ENCODE results near the gene CACFD1. TPM values are rescaled to one million over a fixed set of nuclear protein-coding genes. Genes with fewer than 3 reads are reported as not detected.
A peak's percentile ranks its signal among the peaks of the same experiment; 100 is the strongest.

Gene CACFD1
- total RNA-seq, 2 experiments from 2014 or later, result 0.35 to 0.45 TPM

DNA sequence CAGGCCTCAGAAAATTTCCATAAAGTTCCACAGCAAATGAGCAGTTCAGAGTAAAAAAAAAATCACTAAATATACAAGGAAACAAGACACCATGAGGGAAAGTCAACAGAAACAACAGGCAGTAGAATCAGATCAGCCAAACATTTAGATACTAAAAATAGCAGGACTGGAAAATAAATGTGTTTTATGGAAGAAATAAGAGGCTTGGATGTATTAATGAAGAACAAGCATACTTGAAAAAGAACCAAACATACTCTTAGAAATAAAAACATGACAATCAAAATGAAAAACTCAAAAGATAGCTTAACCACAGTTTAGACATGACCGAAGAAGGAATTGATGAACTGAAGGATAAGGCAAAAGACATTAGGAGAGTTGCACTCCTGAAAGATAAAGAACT lies 42.3 kb downstream of the CACFD1 start:
- H3K4me3 Mint-ChIP-seq, result no peak overlapping the region
- peaks cover 17% of the 10 kb centered on the region for H3K9me3 Mint-ChIP-seq
- H3K4me1 Mint-ChIP-seq (ENCODE audit: low read depth), result no peaks in the 10 kb centered on the region
- peaks cover 4% of the 10 kb centered on the region for H3K36me3 Mint-ChIP-seq (ENCODE audit: low read depth)
- no peak overlapping the region for H3K27ac Mint-ChIP-seq
- no peaks in the 10 kb centered on the region for H3K27me3 Mint-ChIP-seq (ENCODE audit: low read depth)
- no peak for DNase-seq
- CTCF ChIA-PET, result no interaction called here
- intact Hi-C loops (cut with micrococcal nuclease), result no loop called here

GRCh38 chr9:133505186-133505830 lies 45.5 kb downstream of the CACFD1 start:
- no peak overlapping the region for H3K4me3 Mint-ChIP-seq
- no peaks in the 10 kb centered on the region for H3K27me3 Mint-ChIP-seq (ENCODE audit: low read depth)
- peaks cover 12% of the 10 kb centered on the region for H3K4me1 Mint-ChIP-seq (ENCODE audit: low read depth)
- intact Hi-C loops (cut with micrococcal nuclease), result no loop called here
- CTCF ChIA-PET, result no interaction called here
- no peak overlapping the region for H3K27ac Mint-ChIP-seq
- H3K36me3 Mint-ChIP-seq (ENCODE audit: low read depth), result peaks cover 4% of the 10 kb centered on the region
- no peak for DNase-seq
- peaks cover 17% of the 10 kb centered on the region for H3K9me3 Mint-ChIP-seq

GRCh38 chr9:133505901-133506652 lies 46.3 kb downstream of the CACFD1 start:
- H3K9me3 Mint-ChIP-seq, result peaks cover 15% of the 10 kb centered on the region
- peaks cover 12% of the 10 kb centered on the region for H3K4me1 Mint-ChIP-seq (ENCODE audit: low read depth)
- no peak overlapping the region for H3K4me3 Mint-ChIP-seq
- H3K27me3 Mint-ChIP-seq (ENCODE audit: low read depth), result no peaks in the 10 kb centered on the region
- intact Hi-C loops (cut with micrococcal nuclease), result no loop called here
- CTCF ChIA-PET, result interaction anchor here (0.8 kb wide), 1 partner anchor 10 kb away, joined by 3 read pairs; no protein-coding TSS in a partner anchor
- DNase-seq, result no peak
- no peak overlapping the region for H3K27ac Mint-ChIP-seq
- peaks cover 4% of the 10 kb centered on the region for H3K36me3 Mint-ChIP-seq (ENCODE audit: low read depth)

DNA sequence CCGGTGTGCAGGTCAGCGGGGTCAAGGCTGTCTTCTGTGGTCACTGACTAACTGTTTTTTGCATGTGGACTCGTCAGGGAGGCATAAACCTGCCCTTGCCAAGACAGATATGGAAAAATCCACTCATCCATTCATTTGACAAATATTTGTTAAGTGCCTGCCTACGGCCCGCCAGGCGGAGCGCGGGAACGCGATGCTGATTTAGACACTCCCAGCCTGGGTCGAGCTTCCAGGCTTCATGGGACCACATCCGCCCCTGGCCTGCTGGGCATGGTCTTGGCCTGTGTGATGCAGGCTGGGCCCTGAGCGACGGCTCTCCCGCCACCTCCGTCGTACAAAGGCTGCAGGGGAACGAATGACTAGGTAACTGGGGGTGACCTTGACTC lies 46.9 kb downstream of the CACFD1 start:
- no peak for DNase-seq
- Mint-ChIP-seq H3K9me3 (peaks cover 11% of the 10 kb centered on the region), H3K27ac (no peak overlapping the region), H3K36me3 (ENCODE audit: low read depth) (peaks cover 4% of the 10 kb centered on the region), H3K27me3 (ENCODE audit: low read depth) (no peaks in the 10 kb centered on the region), H3K4me1 (ENCODE audit: low read depth) (peaks cover 12% of the 10 kb centered on the region), H3K4me3 (no peak overlapping the region)
- CTCF ChIA-PET, result interaction anchor here (0.8 kb wide), 1 partner anchor 11 kb away, joined by 3 read pairs; no protein-coding TSS in a partner anchor
- intact Hi-C loops (cut with micrococcal nuclease), result no loop called here

DNA sequence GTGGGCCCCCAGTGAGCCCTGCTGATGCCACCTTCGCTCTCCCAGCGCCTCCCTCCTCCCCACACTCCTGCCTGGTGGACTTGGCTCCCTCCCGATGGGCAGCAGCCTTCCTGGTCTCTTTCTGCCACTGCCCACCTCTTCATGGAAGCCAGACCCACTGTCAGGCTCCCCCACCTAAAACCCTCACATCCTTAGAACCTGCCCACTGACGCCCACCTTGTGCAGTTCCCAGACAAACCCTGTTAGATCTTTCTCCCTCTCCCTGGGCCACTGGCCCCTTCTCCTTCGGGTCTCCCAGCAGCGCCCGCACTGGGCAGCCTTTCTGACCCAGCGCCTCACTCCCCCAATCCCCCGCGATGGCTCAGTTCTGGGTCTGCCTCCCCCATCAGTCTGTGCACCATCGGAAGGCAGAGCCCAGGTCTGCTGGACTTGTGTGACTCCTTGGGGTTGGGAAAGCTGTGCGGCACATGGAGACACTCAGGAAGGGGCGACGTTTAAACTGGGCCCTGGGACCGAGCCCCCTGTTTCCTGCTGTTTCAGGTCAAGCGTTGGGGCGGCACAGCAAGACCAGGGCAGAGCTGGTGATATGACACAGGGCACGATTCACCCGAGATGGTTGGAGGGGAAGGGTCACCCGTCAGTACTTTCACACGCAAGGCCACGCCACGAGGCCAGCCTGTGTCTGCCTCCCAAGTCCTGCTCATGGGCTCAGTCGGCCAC lies 47.6 kb downstream of the CACFD1 start:
- Mint-ChIP-seq H3K27ac (no peak overlapping the region), H3K4me1 (ENCODE audit: low read depth) (peaks cover 12% of the 10 kb centered on the region), H3K27me3 (ENCODE audit: low read depth) (no peaks in the 10 kb centered on the region), H3K9me3 (peaks cover 3% of the 10 kb centered on the region), H3K36me3 (ENCODE audit: low read depth) (peaks cover 2% of the 10 kb centered on the region), H3K4me3 (no peak overlapping the region)
- CTCF ChIA-PET, result no interaction called here
- intact Hi-C loops (cut with micrococcal nuclease), result no loop called here
- DNase-seq, result no peak

GRCh38 chr9:133508046-133508445 lies 48.3 kb downstream of the CACFD1 start:
- H3K4me1 Mint-ChIP-seq (ENCODE audit: low read depth), result peaks cover 12% of the 10 kb centered on the region
- CTCF ChIA-PET, result no interaction called here
- no peak overlapping the region for H3K4me3 Mint-ChIP-seq
- intact Hi-C loops (cut with micrococcal nuclease), result no loop called here
- no peaks in the 10 kb centered on the region for H3K27me3 Mint-ChIP-seq (ENCODE audit: low read depth)
- no peak for DNase-seq
- no peaks in the 10 kb centered on the region for H3K36me3 Mint-ChIP-seq (ENCODE audit: low read depth)
- no peak overlapping the region for H3K27ac Mint-ChIP-seq
- no peaks in the 10 kb centered on the region for H3K9me3 Mint-ChIP-seq

- DNase-seq, result peak; percentile 26
- Mint-ChIP-seq H3K9me3 (no peaks in the 10 kb centered on the region), H3K36me3 (ENCODE audit: low read depth) (no peaks in the 10 kb centered on the region), H3K4me1 (ENCODE audit: low read depth) (peaks cover 12% of the 10 kb centered on the region), H3K4me3 (peak overlapping the region; percentile 13), H3K27ac (peak overlapping the region; percentile 15), H3K27me3 (ENCODE audit: low read depth) (no peaks in the 10 kb centered on the region)
- CTCF ChIA-PET, result interaction anchor here (0.6 to 1.0 kb wide), 2 partner anchors 22 to 274 kb away, joined by 3 to 4 read pairs; no protein-coding TSS in a partner anchor
- intact Hi-C loops (cut with micrococcal nuclease), result no loop called here
These were observed 49.7 kb downstream of the CACFD1 start for GRCh38 chr9:133509179-133510083.

- Mint-ChIP-seq H3K27ac (no peak overlapping the region), H3K4me1 (ENCODE audit: low read depth) (peaks cover 12% of the 10 kb centered on the region), H3K27me3 (ENCODE audit: low read depth) (no peaks in the 10 kb centered on the region), H3K9me3 (no peaks in the 10 kb centered on the region), H3K4me3 (no peak overlapping the region), H3K36me3 (ENCODE audit: low read depth) (no peaks in the 10 kb centered on the region)
- intact Hi-C loops (cut with micrococcal nuclease), result no loop called here
- CTCF ChIA-PET, result no interaction called here
- no peak for DNase-seq
These were observed 51.2 kb downstream of the CACFD1 start for GRCh38 chr9:133510926-133511505.

GRCh38 chr9:133511607-133512006 lies 51.8 kb downstream of the CACFD1 start:
- no peak overlapping the region for H3K27ac Mint-ChIP-seq
- no peak for DNase-seq
- H3K36me3 Mint-ChIP-seq (ENCODE audit: low read depth), result no peaks in the 10 kb centered on the region
- H3K4me3 Mint-ChIP-seq, result no peak overlapping the region
- no peaks in the 10 kb centered on the region for H3K9me3 Mint-ChIP-seq
- CTCF ChIA-PET, result no interaction called here
- H3K4me1 Mint-ChIP-seq (ENCODE audit: low read depth), result peaks cover 12% of the 10 kb centered on the region
- H3K27me3 Mint-ChIP-seq (ENCODE audit: low read depth), result no peaks in the 10 kb centered on the region
- intact Hi-C loops (cut with micrococcal nuclease), result no loop called here

DNA sequence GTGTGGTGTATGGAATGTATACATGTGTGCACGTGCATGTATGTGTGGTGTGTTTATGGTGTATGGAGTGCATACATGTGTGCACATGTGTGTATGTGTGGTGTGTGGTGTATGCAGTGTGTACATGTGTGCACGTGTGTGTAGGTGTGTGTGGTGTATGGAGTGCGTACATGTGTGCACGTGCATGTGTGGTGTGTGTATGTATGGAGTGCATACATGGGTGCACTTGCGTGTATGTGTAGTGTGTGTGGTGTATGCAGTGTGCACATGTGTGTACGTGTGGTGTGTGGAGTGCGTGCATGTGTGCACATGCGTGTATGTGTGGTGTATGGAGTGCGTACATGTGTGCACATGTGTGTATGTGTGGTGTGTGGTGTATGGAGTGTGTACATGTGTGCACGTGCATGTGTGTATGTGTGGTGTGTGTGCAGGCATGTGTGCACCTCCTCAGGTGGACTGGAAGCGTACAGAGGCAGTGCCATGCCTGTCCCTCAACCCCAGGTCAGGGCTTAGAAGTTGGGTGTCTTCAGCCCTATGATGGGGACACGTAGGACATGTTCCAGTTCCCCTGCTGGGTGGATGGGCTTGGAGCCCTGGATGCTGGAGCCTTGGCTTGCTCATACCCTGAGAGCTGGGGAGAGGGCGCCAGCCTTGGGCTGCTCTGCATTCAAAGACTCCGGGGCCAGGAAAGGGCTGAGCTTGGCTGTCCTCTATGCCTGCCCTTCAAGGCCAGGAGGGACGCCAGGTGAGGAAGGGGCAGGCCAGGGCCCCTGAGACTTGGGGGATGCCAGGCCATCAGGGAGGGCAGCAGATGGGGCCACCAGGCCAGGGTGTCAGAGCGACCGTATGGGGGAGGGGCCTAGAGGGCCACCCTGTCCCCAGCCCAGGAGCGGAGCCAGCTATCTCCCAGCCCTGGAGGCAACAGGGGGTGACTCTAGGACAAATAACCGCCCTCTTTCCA lies 52.8 kb downstream of the CACFD1 start:
- no peak overlapping the region for H3K27ac Mint-ChIP-seq
- peaks cover 12% of the 10 kb centered on the region for H3K4me1 Mint-ChIP-seq (ENCODE audit: low read depth)
- H3K27me3 Mint-ChIP-seq (ENCODE audit: low read depth), result no peaks in the 10 kb centered on the region
- no peak overlapping the region for H3K4me3 Mint-ChIP-seq
- DNase-seq, result no peak
- no peaks in the 10 kb centered on the region for H3K36me3 Mint-ChIP-seq (ENCODE audit: low read depth)
- CTCF ChIA-PET, result no interaction called here
- H3K9me3 Mint-ChIP-seq, result no peaks in the 10 kb centered on the region
- intact Hi-C loops (cut with micrococcal nuclease), result no loop called here

Measured in activated naive CD4-positive, alpha-beta T cell treated with anti-CD3 and anti-CD28 coated beads for 36 hours (primary cell).